AG08395 (cell line): ENCODE results near the gene SUZ12.
"Not testable (repeated sequence)": the region's sequence is repeated elsewhere in the genome, so short reads cannot be mapped to it uniquely, and the experiment has no call there.

Experiments used
- DNase-seq: peaks from one replicate; pipeline ENCODE4 v3.0.0; 2012; ENCODE audit warnings: mixed read lengths, low spot score

The SUZ12 gene

DNA sequence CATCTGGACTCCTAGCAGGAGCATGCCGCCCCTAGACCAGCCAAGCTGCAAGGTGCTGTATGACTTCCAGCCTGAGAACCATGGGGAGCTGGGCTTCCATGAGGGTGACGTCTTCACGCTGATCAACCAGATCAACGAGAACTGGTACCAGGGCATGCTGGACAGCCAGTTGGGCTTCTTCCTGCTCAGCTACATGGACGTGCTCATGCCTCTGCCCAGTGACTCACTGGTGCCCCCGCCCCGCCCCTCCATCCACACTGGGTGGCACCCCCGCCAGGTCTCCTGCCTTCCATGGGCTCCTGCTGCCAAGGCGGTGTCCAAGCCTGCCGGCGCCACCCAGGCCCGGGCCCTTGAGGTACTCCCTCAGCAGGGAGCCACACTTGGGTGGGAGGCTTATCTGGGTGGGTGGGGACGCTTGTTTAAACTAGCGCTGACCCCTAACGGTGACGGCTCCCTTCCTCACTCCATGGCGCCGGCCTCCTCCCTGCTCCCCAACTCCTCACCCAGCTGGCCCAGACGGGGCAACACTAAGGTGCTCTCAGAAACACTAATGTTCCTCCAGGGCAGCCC, 104.6 kb downstream of the SUZ12 start:
- DNase-seq: not testable (repeated sequence)

DNA sequence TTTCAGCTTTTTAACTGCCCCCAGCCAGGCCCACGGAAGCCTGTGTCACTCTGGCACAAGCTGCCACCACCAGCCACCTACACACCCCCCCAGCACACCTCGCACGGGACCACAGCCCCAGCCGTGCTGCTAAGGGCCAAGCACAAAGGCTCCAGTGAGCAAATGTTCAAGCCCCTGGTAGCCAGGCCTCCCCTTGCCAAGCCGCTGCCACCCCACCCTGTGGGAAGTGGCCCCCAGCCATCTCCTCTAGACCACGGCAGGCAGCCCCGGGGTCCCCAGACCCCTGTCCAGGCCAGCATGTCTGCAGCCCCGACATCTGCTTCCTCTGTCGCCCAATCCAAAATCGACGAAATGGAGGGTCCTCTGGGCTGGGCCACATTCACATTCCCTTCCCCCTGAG, 105.5 kb downstream of the SUZ12 start:
- DNase-seq: not testable (repeated sequence)

DNA sequence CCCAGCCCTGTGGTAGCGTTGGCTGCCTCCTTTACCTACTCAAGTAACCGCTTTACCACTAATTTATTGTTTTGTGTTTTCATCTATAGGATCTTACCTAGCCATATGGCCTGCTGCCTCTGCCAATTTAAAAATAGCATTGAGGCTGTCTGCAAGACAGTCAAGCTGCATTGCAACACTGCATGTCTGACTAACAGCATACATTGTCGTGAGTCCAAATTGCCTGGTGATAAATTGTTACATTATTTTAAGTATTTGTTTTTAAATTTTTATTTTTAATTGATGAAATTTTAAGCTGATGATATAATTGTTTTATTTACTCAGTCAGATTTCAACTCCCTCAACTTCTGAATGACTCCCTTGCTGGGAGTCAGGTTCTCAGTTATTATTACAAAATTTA, 108.8 kb downstream of the SUZ12 start:
- DNase-seq: not testable (repeated sequence)

DNA sequence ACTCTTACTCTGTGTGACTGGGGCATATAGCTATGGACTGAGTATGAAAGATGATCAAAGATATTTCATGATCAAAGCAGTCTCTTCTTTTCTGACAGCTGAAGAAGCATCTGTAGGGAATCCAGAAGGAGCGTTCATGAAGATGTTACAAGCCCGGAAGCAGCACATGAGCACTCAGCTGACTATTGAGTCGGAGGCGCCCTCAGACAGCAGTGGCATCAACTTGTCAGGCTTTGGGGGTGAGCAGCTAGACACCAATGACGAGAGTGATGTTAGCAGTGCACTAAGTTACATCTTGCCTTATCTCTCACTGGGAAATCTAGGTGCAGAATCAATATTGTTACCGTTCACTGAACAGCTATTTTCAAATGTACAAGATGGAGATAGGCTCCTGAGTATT, 110.9 kb downstream of the SUZ12 start:
- DNase-seq: not testable (repeated sequence)
